ENCODE results near the gene TAGLN2.

The TAGLN2 gene

GRCh38 chr1:159936273-159936904, 11.1 kb upstream of the TAGLN2 start:
- peak in 38 of 56 donors; percentile 3 to 61 (median 24) for DNase-seq

GRCh38 chr1:159935719-159936272, 10.5 kb upstream of the TAGLN2 start:
- DNase-seq = no peak

GRCh38 chr1:159935305-159935704, 10.0 kb upstream of the TAGLN2 start:
- DNase-seq = no peak

- DNase-seq = no peak
These were observed 9.1 kb upstream of the TAGLN2 start for GRCh38 chr1:159934136-159935039.

- DNase-seq = no peak
These were observed 8.0 kb upstream of the TAGLN2 start for GRCh38 chr1:159933347-159933746.

GRCh38 chr1:159932296-159933285, 7.3 kb upstream of the TAGLN2 start:
- no peak for DNase-seq

GRCh38 chr1:159931795-159932173, 6.5 kb upstream of the TAGLN2 start:
- no peak for DNase-seq

GRCh38 chr1:159931101-159931794, 5.9 kb upstream of the TAGLN2 start:
- DNase-seq = no peak

GRCh38 chr1:159930634-159931033, 5.3 kb upstream of the TAGLN2 start:
- no peak for DNase-seq

GRCh38 chr1:159930216-159930615, 4.9 kb upstream of the TAGLN2 start:
- no peak for DNase-seq

- no peak for DNase-seq
These were observed 4.1 kb upstream of the TAGLN2 start for GRCh38 chr1:159929155-159930051.

- DNase-seq = no peak
These were observed 3.3 kb upstream of the TAGLN2 start for GRCh38 chr1:159928491-159929050.

- no peak for DNase-seq
These were observed 2.6 kb upstream of the TAGLN2 start for GRCh38 chr1:159927849-159928431.

GRCh38 chr1:159927211-159927848, 2.0 kb upstream of the TAGLN2 start:
- no peak for DNase-seq

- no peak for DNase-seq
These were observed 392 bp upstream of the TAGLN2 start for GRCh38 chr1:159925719-159926078.

GRCh38 chr1:159924025-159924790, 1.1 kb downstream of the TAGLN2 start:
- peak in 30 of 56 donors; percentile 14 to 89 (median 28) for DNase-seq
